HCT116 (cell line): Measurements from ENCODE around the gene UBIAD1. TPM values are rescaled to one million over a fixed set of nuclear protein-coding genes. Genes with fewer than 3 reads are reported as not detected.
"Not testable (repeated sequence)": the region's sequence is repeated elsewhere in the genome, so short reads cannot be mapped to it uniquely, and the experiment has no call there.

ENCODE experiments used
- ATAC-seq: fragments of 200-7000 bp; cut with Tn5 transposase; 2 replicates; pipeline ENCODE4 v1.9.1; 2020; ENCODE audit warnings: mild to moderate bottlenecking, moderate library complexity
- BruUV-seq: library from RNA; stranded (reverse); fragments of 400-500 nt; replicated peaks from 2 replicates; lab custom pipeline; 2021; lab: Mats Ljungman, UMichigan
- CTCF ChIA-PET: fragments of 300-600 bp; sonication (Branson Sonifier 250); formaldehyde crosslinking; loops from one replicate; lab custom pipeline; 2021; ENCODE audit warnings: antibody characterized with exemption; lab: Charles Lee
- POLR2A ChIA-PET: fragments of 300-600, 350-600 bp; sonication (Branson Sonifier 250); formaldehyde crosslinking; loops from one replicate; lab custom pipeline; 2021; ENCODE audit warnings: antibody characterized with exemption; lab: Charles Lee
- RAD21 ChIA-PET, 2 experiments: fragments of 300-600 bp; sonication (Branson Sonifier 250); formaldehyde crosslinking; loops; one replicate each; lab custom pipeline; 2023; ENCODE audit warnings: low total read pairs in 2 of 2; ENCODE audit not compliant: uncharacterized antibody in 2 of 2, unreplicated experiment in 2 of 2, low non-redundant PET in 1 of 2; lab: Charles Lee
- DNase-seq: peaks from one replicate; pipeline ENCODE4 v3.0.0-alpha.2; 2010; ENCODE audit warnings: low read depth, low spot score
- H2AFZ ChIP-seq: fragments of 200-600 bp; shearing (Covaris generic), sonication (generic); 2 replicates; pipeline ENCODE4 v1.6.1; 2017; ENCODE audit warnings: low read depth, mixed run types, mixed read lengths, antibody characterized with exemption, low read length; ENCODE audit not compliant: poor library complexity, severe bottlenecking
- H3K27ac ChIP-seq: 2 replicates; pipeline ENCODE4 v1.5.1; 2012; ENCODE audit warnings: low read depth, low read length
- H3K27me3 ChIP-seq: fragments of 200-600 bp; sonication (generic); 2 replicates; pipeline ENCODE4 v1.6.1; 2016; ENCODE audit warnings: mixed run types, low read length, mixed read lengths; ENCODE audit not compliant: insufficient read depth
- H3K36me3 ChIP-seq, 2 experiments: fragments of 200-500 bp in 1 of 2; fragments of 200-600 bp in 1 of 2; sonication (Bioruptor generic) in 1 of 2; sonication (generic) in 1 of 2; 2 replicates each; pipeline versions ENCODE4 v1.5.1 to v1.6.1; 2014 to 2016; ENCODE audit warnings: low read length in 2 of 2, inconsistent platforms in 1 of 2, mixed read lengths in 1 of 2, mixed run types in 1 of 2; ENCODE audit not compliant: insufficient read depth in 2 of 2, control insufficient read depth in 1 of 2
- H3K4me1 ChIP-seq, 2 experiments: fragments of 200-600 bp in 1 of 2; sonication (generic) in 1 of 2; 2 replicates each; pipeline versions ENCODE4 v1.5.1 to v1.6.1; 2012 to 2017; ENCODE audit warnings: low read length in 2 of 2, inconsistent platforms in 1 of 2, mild to moderate bottlenecking in 1 of 2, mixed read lengths in 1 of 2, mixed run types in 1 of 2, moderate library complexity in 1 of 2; ENCODE audit not compliant: insufficient read depth in 2 of 2, control insufficient read depth in 1 of 2
- H3K4me2 ChIP-seq: fragments of 200-600 bp; sonication (generic); 2 replicates; pipeline ENCODE4 v1.6.1; 2017; ENCODE audit warnings: mixed run types, low read length, mixed read lengths
- H3K4me3 ChIP-seq, 2 experiments: fragments of 200-600 bp in 1 of 2; sonication (generic) in 1 of 2; replicated peaks in 1 of 2; 2 replicates each; pipeline ENCODE4 v1.5.1; 2011 to 2016; ENCODE audit warnings: low read length in 2 of 2, control low read depth in 1 of 2, low read depth in 1 of 2, mild to moderate bottlenecking in 1 of 2, mixed read lengths in 1 of 2, mixed run types in 1 of 2
- H3K79me2 ChIP-seq: fragments of 200-600 bp; sonication (generic); 2 replicates; pipeline ENCODE4 v1.6.1; 2017; ENCODE audit warnings: mild to moderate bottlenecking, mixed run types, low read length, moderate library complexity, mixed read lengths; ENCODE audit not compliant: insufficient read depth
- H3K9ac ChIP-seq: fragments of 200-600 bp; sonication (generic); 2 replicates; pipeline ENCODE4 v1.6.1; 2016; ENCODE audit warnings: low read length, mixed read lengths
- H3K9me2 ChIP-seq: fragments of 200-600 bp; sonication (generic), shearing (Covaris generic); 2 replicates; pipeline ENCODE4 v1.6.1; 2017; ENCODE audit warnings: mixed run types, mild to moderate bottlenecking, moderate library complexity; ENCODE audit not compliant: insufficient read depth
- H3K9me3 ChIP-seq, 2 experiments: fragments of 200-500 bp in 1 of 2; fragments of 200-600 bp in 1 of 2; sonication (Bioruptor generic) in 1 of 2; sonication (generic) in 1 of 2; 2 replicates each; pipeline ENCODE4 v1.6.1; 2014 to 2017; ENCODE audit warnings: low read length in 2 of 2, mixed read lengths in 2 of 2, inconsistent platforms in 1 of 2, low read depth in 1 of 2, mild to moderate bottlenecking in 1 of 2, mixed run types in 1 of 2, moderate library complexity in 1 of 2; ENCODE audit not compliant: control insufficient read depth in 1 of 2, insufficient read depth in 1 of 2
- H4K20me1 ChIP-seq: fragments of 200-600 bp; sonication (generic), shearing (Covaris generic); 2 replicates; pipeline ENCODE4 v1.6.1; 2017; ENCODE audit warnings: mixed run types, mild to moderate bottlenecking, moderate library complexity; ENCODE audit not compliant: insufficient read depth
- CBX3 ChIP-seq: IDR thresholded peaks from 2 replicates; pipeline ENCODE4 v1.6.1; 2012; ENCODE audit warnings: low read depth
- ELF1 ChIP-seq: IDR thresholded peaks from 2 replicates; pipeline ENCODE4 v1.6.1; 2012; ENCODE audit warnings: low read depth, borderline replicate concordance
- EZH2phosphoT487 ChIP-seq: fragments of 200-600 bp; IDR thresholded peaks from 2 replicates; pipeline ENCODE4 v1.6.1; 2018; ENCODE audit warnings: antibody characterized with exemption, borderline replicate concordance
- FOSL1 ChIP-seq: IDR thresholded peaks from 2 replicates; pipeline ENCODE4 v1.6.1; 2012; ENCODE audit warnings: low read depth
- RAD21 ChIP-seq: IDR thresholded peaks from 2 replicates; pipeline ENCODE4 v1.6.1; 2012; ENCODE audit warnings: low read depth, mild to moderate bottlenecking
- SIN3A ChIP-seq: IDR thresholded peaks from 2 replicates; pipeline ENCODE4 v1.6.1; 2012; ENCODE audit warnings: low read depth
- SRF ChIP-seq: IDR thresholded peaks from 2 replicates; pipeline ENCODE4 v1.6.1; 2012; ENCODE audit warnings: low read depth
- YY1 ChIP-seq: IDR thresholded peaks from 2 replicates; pipeline ENCODE4 v1.6.1; 2011; ENCODE audit warnings: low read length, low read depth, moderate library complexity, mild to moderate bottlenecking; ENCODE audit not compliant: insufficient replicate concordance; ENCODE audit errors: extremely low read depth
- ZBTB33 ChIP-seq: IDR thresholded peaks from 2 replicates; pipeline ENCODE4 v1.6.1; 2011; ENCODE audit warnings: mild to moderate bottlenecking, low read length, moderate library complexity; ENCODE audit not compliant: insufficient replicate concordance; ENCODE audit errors: extremely low read depth
- intact Hi-C: fragments of 100-400 bp; cut with micrococcal nuclease; formaldehyde crosslinking; loops from 2 replicates; pipeline ENCODE4 v1.10.0; 2022
- total RNA-seq: library from RNA; stranded (reverse); gene quantifications from one replicate; pipeline ENCODE4 v1.2.1, GENCODE V29; 2021; ENCODE audit not compliant: unreplicated experiment
- TF ChIP-seq, protein P1 (sequence below), 3 experiments: fragments of 200-600 bp in 1 of 3; sonication (generic) in 1 of 3; IDR thresholded peaks in 2 of 3; conservative IDR thresholded peaks in 1 of 3; 2 replicates each; pipeline ENCODE4 v1.5.1; 2012 to 2017; ENCODE audit warnings: low read depth in 2 of 3, low read length in 2 of 3, antibody characterized with exemption in 1 of 3, borderline replicate concordance in 1 of 3, control low read depth in 1 of 3, mild to moderate bottlenecking in 1 of 3, mixed read lengths in 1 of 3, mixed run types in 1 of 3, moderate library complexity in 1 of 3; ENCODE audit not compliant: insufficient read depth in 1 of 3

Gene UBIAD1
- total RNA-seq, 1 experiment from 2014 or later, result 17.2 TPM

GRCh38 chr1:11295905-11296304 is 22.9 kb downstream of the UBIAD1 start:
- no peak overlapping the region for H2AFZ ChIP-seq
- H3K9me3 ChIP-seq, result no peaks in the 10 kb centered on the region
- no peaks in the 10 kb centered on the region for H3K9me2 ChIP-seq
- H3K9ac ChIP-seq, result no peak overlapping the region
- CTCF ChIA-PET, result no interaction called here
- no peaks in the 10 kb centered on the region for H3K36me3 ChIP-seq
- no peak for ATAC-seq
- TF ChIP-seq EZH2phosphoT487, result no peak
- TF ChIP-seq YY1, result no peak
- no peak for TF ChIP-seq SRF
- no peak for TF ChIP-seq SIN3A
- TF ChIP-seq, protein P1, sequence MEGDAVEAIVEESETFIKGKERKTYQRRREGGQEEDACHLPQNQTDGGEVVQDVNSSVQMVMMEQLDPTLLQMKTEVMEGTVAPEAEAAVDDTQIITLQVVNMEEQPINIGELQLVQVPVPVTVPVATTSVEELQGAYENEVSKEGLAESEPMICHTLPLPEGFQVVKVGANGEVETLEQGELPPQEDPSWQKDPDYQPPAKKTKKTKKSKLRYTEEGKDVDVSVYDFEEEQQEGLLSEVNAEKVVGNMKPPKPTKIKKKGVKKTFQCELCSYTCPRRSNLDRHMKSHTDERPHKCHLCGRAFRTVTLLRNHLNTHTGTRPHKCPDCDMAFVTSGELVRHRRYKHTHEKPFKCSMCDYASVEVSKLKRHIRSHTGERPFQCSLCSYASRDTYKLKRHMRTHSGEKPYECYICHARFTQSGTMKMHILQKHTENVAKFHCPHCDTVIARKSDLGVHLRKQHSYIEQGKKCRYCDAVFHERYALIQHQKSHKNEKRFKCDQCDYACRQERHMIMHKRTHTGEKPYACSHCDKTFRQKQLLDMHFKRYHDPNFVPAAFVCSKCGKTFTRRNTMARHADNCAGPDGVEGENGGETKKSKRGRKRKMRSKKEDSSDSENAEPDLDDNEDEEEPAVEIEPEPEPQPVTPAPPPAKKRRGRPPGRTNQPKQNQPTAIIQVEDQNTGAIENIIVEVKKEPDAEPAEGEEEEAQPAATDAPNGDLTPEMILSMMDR (IDR thresholded peaks at IDR 0.05 in 2 of 3, conservative IDR thresholded peaks at IDR 0.05 in 1 of 3; ENCODE audit: borderline replicate concordance in 1 of 3, insufficient read depth in 1 of 3, low read depth in 2 of 3, low read length in 2 of 3), result no peak
- TF ChIP-seq RAD21, result no peak
- TF ChIP-seq FOSL1, result no peak
- TF ChIP-seq ZBTB33, result no peak
- no peak for TF ChIP-seq CBX3
- no peak for TF ChIP-seq ELF1
- H4K20me1 ChIP-seq, result no peaks in the 10 kb centered on the region
- no peak for DNase-seq
- POLR2A ChIA-PET, result no interaction called here
- BruUV-seq, result no TSS peak
- RAD21 ChIA-PET, result no interaction called here
- no peaks in the 10 kb centered on the region for H3K79me2 ChIP-seq
- no peak overlapping the region for H3K4me2 ChIP-seq
- H3K4me3 ChIP-seq, result no peak overlapping the region
- no peaks in the 10 kb centered on the region for H3K27me3 ChIP-seq
- H3K4me1 ChIP-seq, result peaks cover 0 to 3% of the 10 kb centered on the region in 2 experiments; a peak in 1 of 4 replicates
- no peak overlapping the region for H3K27ac ChIP-seq
- intact Hi-C loops, result no loop called here

DNA sequence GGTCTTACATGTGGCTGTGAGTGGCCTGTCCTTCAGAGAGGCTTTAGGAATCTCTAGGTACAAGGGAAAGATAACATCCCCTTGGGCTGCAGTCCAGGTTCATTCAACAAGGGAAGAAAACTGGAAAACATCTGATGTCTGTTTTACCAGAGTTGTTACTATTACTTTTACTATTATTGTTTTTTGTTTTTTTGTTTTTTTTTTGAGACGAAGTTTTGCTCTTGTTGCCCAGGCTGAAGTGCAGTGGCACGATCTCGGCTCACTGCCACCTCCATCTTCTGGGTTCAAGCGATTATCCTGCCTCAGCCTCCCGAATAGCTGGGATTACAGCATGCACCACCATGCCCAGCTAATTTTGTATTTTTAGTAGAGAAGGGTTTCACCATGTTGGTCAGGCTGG is 24.8 kb downstream of the UBIAD1 start:
- intact Hi-C loops, H3K9me3 ChIP-seq, H4K20me1 ChIP-seq, H3K27me3 ChIP-seq, H2AFZ ChIP-seq, H3K4me3 ChIP-seq, H3K27ac ChIP-seq, CTCF ChIA-PET, H3K4me1 ChIP-seq, H3K79me2 ChIP-seq, DNase-seq, H3K9me2 ChIP-seq, H3K9ac ChIP-seq, ATAC-seq, BruUV-seq, POLR2A ChIA-PET, H3K36me3 ChIP-seq, RAD21 ChIA-PET, H3K4me2 ChIP-seq: not testable (repeated sequence)
